Sigmoid colon (tissue), 4 donors: Measurements from ENCODE around the gene PODNL1.

Source experiments
- CTCF ChIP-seq, 4 experiments: fragments of 450-650 bp in 3 of 4; fragments of 200-600 bp in 1 of 4; IDR thresholded peaks; one replicate each; pipeline ENCODE4 v1.5.1; 2016 to 2019; ENCODE audit warnings: antibody characterized with exemption in 4 of 4, mild to moderate bottlenecking in 3 of 4, moderate library complexity in 2 of 4
- EP300 ChIP-seq, 4 donors: sonication (generic); formaldehyde crosslinking; IDR thresholded peaks; one replicate each; pipeline ENCODE4 v1.6.1; 2017; ENCODE audit warnings: antibody characterized with exemption in 4 of 4
- POLR2A ChIP-seq, 2 donors: fragments of 450-650 bp; IDR thresholded peaks; one replicate each; pipeline ENCODE4 v1.6.1; 2016; ENCODE audit warnings: antibody characterized with exemption in 2 of 2, mild to moderate bottlenecking in 2 of 2, moderate library complexity in 2 of 2
- POLR2AphosphoS5 ChIP-seq, 4 donors: sonication (generic); formaldehyde crosslinking; IDR thresholded peaks; one replicate each; pipeline ENCODE4 v1.6.1; 2017; ENCODE audit warnings: antibody characterized with exemption in 4 of 4

GRCh38 chr19:13969897-13970296 lies 31.7 kb upstream of the PODNL1 start:
- TF ChIP-seq CTCF (IDR thresholded peaks at IDR 0.05) (no peak), POLR2AphosphoS5 (IDR thresholded peaks at IDR 0.05) (no peak), POLR2A (IDR thresholded peaks at IDR 0.05) (no peak), EP300 (IDR thresholded peaks at IDR 0.05) (no peak)
